ENCODE data around the gene SARS2. TPM values are rescaled to one million over a fixed set of nuclear protein-coding genes. Genes with fewer than 3 reads are reported as not detected.

The SARS2 gene
- total RNA-seq, 2 donors from 2014 or later: 53.2 to 60.2 TPM

DNA sequence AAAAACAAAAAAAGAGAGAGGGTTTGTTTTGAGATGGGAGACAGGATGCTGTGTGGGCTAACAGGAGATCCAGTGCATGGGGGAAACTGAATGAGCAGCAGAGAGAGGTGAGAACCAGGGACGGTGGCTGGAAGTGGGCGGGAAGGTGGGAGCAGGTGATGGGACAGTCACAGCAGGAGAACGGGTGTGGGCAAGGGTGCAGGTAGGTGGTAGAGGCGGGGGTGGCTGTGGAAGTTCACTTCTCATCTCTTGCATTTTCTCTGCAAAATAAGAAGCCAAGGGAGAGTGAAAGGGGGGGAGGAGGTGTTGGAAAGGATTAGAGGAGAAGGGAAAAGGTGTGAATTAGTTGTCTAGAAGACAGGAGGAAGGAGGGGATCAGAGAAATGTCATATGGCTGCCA is 23.1 kb upstream of the SARS2 start:
- peaks cover 33% of the 10 kb centered on the region for H3K36me3 Mint-ChIP-seq (ENCODE audit: low read depth)
- Histone ChIP-seq H3K27me3 (ENCODE audit: control insufficient read depth, insufficient read depth, low read length, poor library complexity, severe bottlenecking) (no peaks in the 10 kb centered on the region), H3K36me3 (ENCODE audit: control insufficient read depth, insufficient read depth, low read length) (peaks cover 4% of the 10 kb centered on the region), H3K9me3 (ENCODE audit: control insufficient read depth, low read length) (peaks cover 12% of the 10 kb centered on the region), H3K4me1 (ENCODE audit: control insufficient read depth, insufficient read depth, low read length) (no peaks in the 10 kb centered on the region), H3K9ac (ENCODE audit: extremely low read depth, low read length, poor library complexity, severe bottlenecking) (no peak overlapping the region), H3K4me3 (ENCODE audit: low read length) (no peak overlapping the region), H3K27ac (ENCODE audit: low read depth, low read length) (no peak overlapping the region)
- H3K4me1 Mint-ChIP-seq: peaks cover 12% of the 10 kb centered on the region
- DNase-seq: peak; percentile 77
- TF ChIP-seq, protein P1, sequence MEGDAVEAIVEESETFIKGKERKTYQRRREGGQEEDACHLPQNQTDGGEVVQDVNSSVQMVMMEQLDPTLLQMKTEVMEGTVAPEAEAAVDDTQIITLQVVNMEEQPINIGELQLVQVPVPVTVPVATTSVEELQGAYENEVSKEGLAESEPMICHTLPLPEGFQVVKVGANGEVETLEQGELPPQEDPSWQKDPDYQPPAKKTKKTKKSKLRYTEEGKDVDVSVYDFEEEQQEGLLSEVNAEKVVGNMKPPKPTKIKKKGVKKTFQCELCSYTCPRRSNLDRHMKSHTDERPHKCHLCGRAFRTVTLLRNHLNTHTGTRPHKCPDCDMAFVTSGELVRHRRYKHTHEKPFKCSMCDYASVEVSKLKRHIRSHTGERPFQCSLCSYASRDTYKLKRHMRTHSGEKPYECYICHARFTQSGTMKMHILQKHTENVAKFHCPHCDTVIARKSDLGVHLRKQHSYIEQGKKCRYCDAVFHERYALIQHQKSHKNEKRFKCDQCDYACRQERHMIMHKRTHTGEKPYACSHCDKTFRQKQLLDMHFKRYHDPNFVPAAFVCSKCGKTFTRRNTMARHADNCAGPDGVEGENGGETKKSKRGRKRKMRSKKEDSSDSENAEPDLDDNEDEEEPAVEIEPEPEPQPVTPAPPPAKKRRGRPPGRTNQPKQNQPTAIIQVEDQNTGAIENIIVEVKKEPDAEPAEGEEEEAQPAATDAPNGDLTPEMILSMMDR (conservative IDR thresholded peaks at IDR 0.05): no peak
- no peak overlapping the region for H3K27ac Mint-ChIP-seq
- 54% methylated on average over 3 to 4 of the region's 4 CpGs for WGBS, 2 experiments (ENCODE audit: insufficient coverage in 1 of 2, insufficient read length in 1 of 2)
- peaks cover 16% of the 10 kb centered on the region for H3K9me3 Mint-ChIP-seq
- peaks cover 25% of the 10 kb centered on the region for H3K27me3 Mint-ChIP-seq (ENCODE audit: insufficient read depth)
- H3K4me3 Mint-ChIP-seq: no peak overlapping the region

DNA sequence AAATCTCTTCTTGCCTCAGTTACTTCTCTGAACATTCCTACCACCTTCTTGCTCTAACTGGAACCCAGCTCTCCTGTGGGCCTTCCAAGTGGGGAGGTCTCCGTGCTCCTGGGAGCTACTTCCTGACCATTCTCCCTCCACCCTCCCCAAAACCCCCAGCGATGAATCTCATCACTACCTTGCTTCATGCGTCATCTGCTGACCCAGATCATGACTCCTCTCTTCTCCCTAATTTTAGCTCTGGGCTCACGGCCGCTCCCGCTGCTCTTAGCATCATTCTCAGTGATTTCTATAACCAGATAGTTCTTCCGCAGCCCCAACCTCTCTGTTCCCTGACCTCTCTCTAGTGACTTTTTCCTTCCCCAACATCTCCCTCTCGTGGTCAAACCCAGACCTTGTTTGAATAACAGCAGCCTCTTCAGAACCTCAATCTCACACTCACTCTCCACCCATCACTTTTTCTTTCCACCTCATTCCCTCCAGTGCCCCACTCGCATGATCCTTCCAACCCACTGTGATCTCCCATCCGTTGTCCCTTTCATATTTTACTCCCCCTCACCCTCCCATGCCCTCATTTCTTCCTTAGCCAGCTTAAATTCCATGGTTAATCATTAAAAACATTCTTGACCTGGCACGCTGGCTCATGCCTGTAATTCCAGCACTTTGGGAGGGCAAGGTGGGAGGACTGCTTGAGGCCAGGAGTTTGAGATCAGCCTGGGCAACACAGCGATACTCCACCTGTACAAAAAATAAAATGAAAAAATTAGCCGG is 22.0 kb upstream of the SARS2 start:
- H3K27ac ChIP-seq (ENCODE audit: low read depth, low read length): no peak overlapping the region
- no peak overlapping the region for H3K9ac ChIP-seq (ENCODE audit: extremely low read depth, low read length, poor library complexity, severe bottlenecking)
- DNase-seq: peak; percentile 81
- H3K27me3 ChIP-seq (ENCODE audit: control insufficient read depth, insufficient read depth, low read length, poor library complexity, severe bottlenecking): no peaks in the 10 kb centered on the region
- WGBS, 2 experiments (ENCODE audit: insufficient coverage in 1 of 2, insufficient read length in 1 of 2): 79 to 82% methylated on average over 12 to 13 of the region's 13 CpGs
- H3K4me1 Mint-ChIP-seq: peaks cover 12% of the 10 kb centered on the region
- peaks cover 1% of the 10 kb centered on the region for H3K9me3 ChIP-seq (ENCODE audit: control insufficient read depth, low read length)
- no peak overlapping the region for H3K27ac Mint-ChIP-seq
- H3K4me3 ChIP-seq (ENCODE audit: low read length): no peak overlapping the region
- peaks cover 9% of the 10 kb centered on the region for H3K9me3 Mint-ChIP-seq
- no peak overlapping the region for H3K4me3 Mint-ChIP-seq
- peaks cover 4% of the 10 kb centered on the region for H3K36me3 ChIP-seq (ENCODE audit: control insufficient read depth, insufficient read depth, low read length)
- TF ChIP-seq, protein P1 (conservative IDR thresholded peaks at IDR 0.05): peak; percentile 78
- no peaks in the 10 kb centered on the region for H3K4me1 ChIP-seq (ENCODE audit: control insufficient read depth, insufficient read depth, low read length)
- H3K27me3 Mint-ChIP-seq (ENCODE audit: insufficient read depth): peaks cover 25% of the 10 kb centered on the region
- H3K36me3 Mint-ChIP-seq (ENCODE audit: low read depth): peaks cover 29% of the 10 kb centered on the region

DNA sequence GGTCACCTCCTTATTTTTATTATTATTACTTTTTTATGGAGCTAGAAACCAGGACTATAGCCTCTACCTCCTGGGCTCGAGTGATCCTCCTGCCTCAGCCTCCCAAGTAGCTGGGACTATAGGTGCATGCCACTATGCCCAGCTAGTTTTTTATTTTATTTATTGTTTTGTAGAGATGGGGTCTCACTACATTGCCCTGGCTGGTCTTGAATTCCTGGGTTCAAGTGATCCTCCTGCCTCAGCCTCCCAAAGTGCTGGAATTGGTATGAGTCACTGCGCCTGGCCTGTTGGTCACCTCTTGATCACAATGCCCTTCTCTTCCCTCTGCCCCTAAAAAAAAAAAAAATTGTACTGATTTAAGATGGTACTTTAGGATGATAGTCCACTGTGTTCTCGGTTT is 20.6 kb upstream of the SARS2 start:
- H3K4me1 Mint-ChIP-seq: peaks cover 12% of the 10 kb centered on the region
- no peaks in the 10 kb centered on the region for H3K9me3 ChIP-seq (ENCODE audit: control insufficient read depth, low read length)
- H3K4me1 ChIP-seq (ENCODE audit: control insufficient read depth, insufficient read depth, low read length): no peaks in the 10 kb centered on the region
- H3K27ac Mint-ChIP-seq: no peak overlapping the region
- peaks cover 32% of the 10 kb centered on the region for H3K36me3 Mint-ChIP-seq (ENCODE audit: low read depth)
- 93 to 100% methylated on average over 2 to 3 of the region's 3 CpGs for WGBS, 2 experiments (ENCODE audit: insufficient coverage in 1 of 2, insufficient read length in 1 of 2)
- H3K36me3 ChIP-seq (ENCODE audit: control insufficient read depth, insufficient read depth, low read length): peaks cover 9% of the 10 kb centered on the region
- H3K4me3 ChIP-seq (ENCODE audit: low read length): no peak overlapping the region
- H3K27me3 ChIP-seq (ENCODE audit: control insufficient read depth, insufficient read depth, low read length, poor library complexity, severe bottlenecking): no peaks in the 10 kb centered on the region
- TF ChIP-seq, protein P1 (conservative IDR thresholded peaks at IDR 0.05): no peak
- H3K9me3 Mint-ChIP-seq: peaks cover 6% of the 10 kb centered on the region
- no peak for DNase-seq
- peaks cover 25% of the 10 kb centered on the region for H3K27me3 Mint-ChIP-seq (ENCODE audit: insufficient read depth)
- H3K9ac ChIP-seq (ENCODE audit: extremely low read depth, low read length, poor library complexity, severe bottlenecking): no peak overlapping the region
- no peak overlapping the region for H3K27ac ChIP-seq (ENCODE audit: low read depth, low read length)
- H3K4me3 Mint-ChIP-seq: no peak overlapping the region
